GM21786 (cell line): Measurements from ENCODE around the gene RSRP1.
A peak's percentile ranks its signal among the peaks of the same experiment; 100 is the strongest.
"Not testable (repeated sequence)": the region's sequence is repeated elsewhere in the genome, so short reads cannot be mapped to it uniquely, and the experiment has no call there.

Source experiments
- ATAC-seq: cut with Tn5 transposase; IDR thresholded peaks from one replicate; pipeline ENCODE4 v1.9.1; 2021; ENCODE audit not compliant: unreplicated experiment

RSRP1 gene

DNA sequence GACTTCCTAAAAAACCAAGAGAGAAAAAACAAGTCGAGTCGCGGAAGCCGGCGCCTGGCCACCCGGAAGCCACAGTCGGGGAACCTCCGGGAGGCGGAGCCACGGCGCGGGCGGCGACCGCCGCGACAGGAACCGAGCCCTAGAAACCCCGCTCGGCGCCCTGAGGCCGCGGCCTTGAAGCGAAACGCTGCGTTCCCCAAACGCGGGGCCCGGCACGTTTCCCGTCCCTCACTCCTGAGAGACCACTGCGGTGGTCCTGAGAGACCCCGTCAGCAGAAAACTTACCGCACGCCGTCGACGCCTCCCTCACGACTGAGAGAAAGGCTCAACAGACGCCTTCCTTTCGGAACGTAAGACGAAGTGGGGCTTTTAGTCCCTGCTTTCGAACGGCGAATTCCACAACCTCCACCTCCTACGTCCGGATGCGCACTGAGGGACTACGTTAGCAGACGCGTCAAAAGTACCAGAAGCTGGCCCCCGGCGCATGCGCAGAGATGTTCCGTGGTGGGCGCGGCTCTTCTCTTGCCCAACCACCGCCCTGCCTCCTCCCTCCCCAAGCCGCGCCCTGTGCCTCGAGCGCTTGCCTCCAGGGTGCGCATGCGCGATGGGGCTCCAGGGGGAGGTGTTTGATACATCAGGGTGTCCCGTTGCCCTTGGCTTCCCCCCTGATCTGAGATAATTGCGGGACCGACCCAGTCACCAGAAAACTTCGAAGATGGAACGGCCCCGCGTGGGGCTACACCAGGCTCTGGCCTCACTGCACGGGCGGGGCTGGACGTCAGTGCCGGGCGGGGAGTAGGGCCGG is at the start of gene RSRP1:
TSS of gene RSRP1 (minus strand) at position 431 of the 805 bp plus-strand sequence. CDS start 491 bp downstream, outside the sequence.
- peak; percentile 78 for ATAC-seq

GRCh38 chr1:25296501-25296900 is 49.2 kb upstream of the RSRP1 start:
- not testable (repeated sequence) for ATAC-seq

DNA sequence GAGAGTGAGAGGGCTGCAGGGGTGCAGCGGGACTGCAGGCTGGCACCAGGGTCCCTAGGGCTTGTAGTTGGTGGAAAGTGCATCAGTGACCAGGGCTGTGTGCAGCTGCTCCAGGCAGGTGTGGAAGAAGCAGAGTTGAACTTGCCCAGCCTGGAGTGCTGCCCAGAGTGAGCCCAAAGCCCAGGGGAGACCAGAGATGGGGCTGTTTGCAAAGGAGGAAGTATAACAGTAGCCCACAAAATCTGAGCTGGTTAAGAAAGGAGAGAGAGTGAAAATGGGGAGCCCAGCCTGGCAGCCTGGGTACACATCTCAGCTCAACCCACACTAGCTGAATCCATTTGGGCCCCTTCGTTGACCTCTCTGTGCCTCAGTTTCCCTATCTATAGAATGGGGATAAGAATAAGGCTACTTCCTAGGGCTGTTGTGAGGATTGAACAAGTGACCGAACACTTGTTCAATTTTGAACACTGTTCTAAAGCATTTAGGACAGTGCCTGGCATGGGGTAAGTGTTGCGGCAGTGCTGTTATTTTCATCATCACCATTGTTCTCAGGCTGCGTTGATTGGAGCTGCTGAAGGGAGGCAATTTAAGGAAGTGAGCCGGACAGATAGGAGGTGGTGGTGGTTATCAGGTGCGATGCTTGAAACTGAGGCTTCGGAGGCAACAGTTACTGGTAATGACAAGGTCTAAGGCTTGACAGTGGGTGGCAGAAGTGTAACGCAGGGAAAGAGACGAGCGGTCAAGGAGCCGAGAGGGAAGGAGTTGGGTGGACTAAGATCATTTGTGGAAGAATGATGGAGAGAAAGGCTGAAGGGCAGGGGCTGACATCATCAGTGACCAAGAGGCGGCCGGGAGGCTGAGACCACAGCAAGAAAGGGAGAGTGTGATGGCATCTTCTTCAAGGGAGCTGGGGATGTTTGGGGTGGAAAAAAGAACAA is 47.9 kb upstream of the RSRP1 start:
- ATAC-seq: not testable (repeated sequence)

DNA sequence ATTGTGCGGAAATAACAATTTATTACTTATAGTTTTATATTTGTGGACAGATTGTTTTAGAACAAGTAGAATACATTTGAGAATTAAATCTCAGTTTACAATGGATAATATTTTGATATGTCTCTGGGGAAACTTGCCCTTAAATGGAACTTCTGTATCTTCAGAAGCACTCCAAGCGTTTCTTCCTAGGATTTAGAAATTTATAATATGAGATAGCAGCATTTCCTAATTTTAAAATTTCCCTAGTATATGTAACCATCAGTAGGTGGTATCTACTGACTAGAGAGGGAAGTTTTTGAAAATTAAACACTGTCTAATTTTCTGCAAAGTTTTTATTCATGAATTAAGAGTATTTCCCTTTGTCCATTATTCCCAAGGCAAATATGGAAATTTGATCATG is 46.2 kb upstream of the RSRP1 start:
- not testable (repeated sequence) for ATAC-seq

DNA sequence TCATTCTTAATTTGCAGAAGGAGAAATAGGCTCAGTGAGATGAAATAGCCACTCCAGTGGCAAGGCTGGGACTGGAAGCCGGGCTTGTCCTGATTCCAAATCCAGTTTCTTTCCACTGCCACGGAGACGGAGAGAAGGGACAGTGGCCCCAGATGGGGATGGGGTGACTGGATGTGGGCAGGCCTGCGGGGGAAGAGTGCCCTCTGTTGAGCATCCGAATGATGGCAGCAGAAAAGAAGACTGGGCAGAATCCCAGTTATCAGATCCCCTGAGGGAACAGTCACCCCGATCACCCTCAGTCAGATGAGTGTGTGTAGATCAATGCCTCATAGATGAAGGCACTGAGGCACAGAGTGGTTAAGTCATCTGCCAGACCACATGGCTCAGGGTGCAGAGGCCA is 42.8 kb upstream of the RSRP1 start:
- ATAC-seq: not testable (repeated sequence)

- ATAC-seq: not testable (repeated sequence)
These were observed 41.4 kb upstream of the RSRP1 start for GRCh38 chr1:25288573-25289101.

- ATAC-seq: not testable (repeated sequence)
These were observed 39.9 kb upstream of the RSRP1 start for GRCh38 chr1:25287164-25287563.

- ATAC-seq: not testable (repeated sequence)
These were observed 38.6 kb upstream of the RSRP1 start for GRCh38 chr1:25285862-25286261.

- not testable (repeated sequence) for ATAC-seq
These were observed 32.4 kb upstream of the RSRP1 start for GRCh38 chr1:25279693-25280111.

DNA sequence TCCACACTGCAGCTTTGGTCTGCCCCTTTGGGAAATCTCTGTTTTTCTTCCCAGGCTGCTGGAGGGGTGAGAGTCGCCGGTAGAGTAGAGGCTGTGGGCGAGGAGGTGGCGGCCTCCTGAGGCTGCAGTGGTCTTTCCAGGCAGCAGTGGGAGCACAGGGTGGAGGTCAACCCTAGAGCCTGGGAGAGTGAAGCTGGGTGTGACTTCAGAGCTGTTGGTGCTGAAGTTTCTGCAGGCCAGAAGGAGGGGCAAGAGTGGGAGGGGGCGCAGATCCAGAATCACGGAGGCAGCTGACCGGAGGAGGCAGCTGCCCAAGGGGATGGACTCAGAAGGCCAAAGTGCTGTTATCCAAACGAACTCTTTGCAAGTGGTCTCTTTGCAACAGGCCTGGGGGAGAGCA is 31.5 kb upstream of the RSRP1 start:
- ATAC-seq: not testable (repeated sequence)

GRCh38 chr1:25278358-25278757 is 31.1 kb upstream of the RSRP1 start:
- ATAC-seq: not testable (repeated sequence)

DNA sequence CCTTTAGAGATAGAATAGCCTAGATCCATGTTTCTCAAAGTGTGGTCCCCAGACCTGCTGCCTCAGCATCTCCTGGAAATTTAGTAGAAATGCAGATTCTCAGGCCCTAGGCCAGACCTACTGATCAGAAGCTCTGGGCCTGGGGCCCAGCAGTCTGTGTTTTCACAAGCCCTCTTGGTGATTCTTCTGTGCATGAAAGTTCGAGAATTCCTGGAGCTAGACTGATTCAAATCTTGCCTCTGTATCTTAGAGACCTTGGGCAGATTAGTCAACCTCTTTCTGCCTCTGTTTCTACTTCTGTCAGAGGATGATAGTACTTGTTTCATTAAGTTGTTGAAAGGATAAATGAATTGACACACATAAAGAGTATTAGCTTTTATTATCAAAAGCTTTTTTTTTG is 30.0 kb upstream of the RSRP1 start:
- ATAC-seq: not testable (repeated sequence)

DNA sequence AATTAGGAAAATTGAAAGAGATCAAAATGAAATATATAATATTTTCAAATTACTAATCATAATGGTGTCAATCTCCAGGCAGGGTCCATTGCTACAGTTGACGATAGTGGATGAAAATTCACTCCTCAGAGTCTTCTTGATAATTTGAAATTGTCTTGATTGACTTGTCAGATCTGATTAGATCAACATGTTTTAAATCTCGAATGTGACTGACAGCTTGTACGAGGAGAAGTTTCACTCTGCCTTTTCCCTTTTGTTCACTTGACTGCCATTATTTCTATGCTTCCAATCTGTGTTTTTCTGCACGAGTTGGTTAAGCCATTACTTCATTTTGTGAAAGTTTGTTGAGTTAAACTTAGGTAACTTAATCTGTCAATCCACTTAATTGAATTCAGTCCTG is 28.4 kb upstream of the RSRP1 start:
- not testable (repeated sequence) for ATAC-seq

DNA sequence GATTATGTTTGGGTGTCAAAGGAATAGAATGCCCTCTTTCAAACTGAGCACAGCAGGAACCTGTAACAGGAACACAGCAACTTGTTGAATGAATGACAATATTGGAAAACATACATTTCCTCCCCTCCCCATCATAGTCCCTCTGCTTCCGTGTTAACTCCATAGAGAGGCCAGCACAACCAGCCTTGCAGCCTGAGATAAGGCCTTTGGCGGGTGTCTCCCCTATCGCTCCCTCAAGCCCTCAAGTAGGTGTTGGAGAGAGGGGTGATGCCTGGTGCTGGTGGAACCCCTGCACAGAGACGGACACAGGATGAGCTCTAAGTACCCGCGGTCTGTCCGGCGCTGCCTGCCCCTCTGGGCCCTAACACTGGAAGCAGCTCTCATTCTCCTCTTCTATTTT is 25.0 kb upstream of the RSRP1 start, which contains the start of gene RHD:
TSS of gene RHD (plus strand) at position 272 of the 400 bp plus-strand sequence. CDS start at position 311, 39 bp downstream.
- ATAC-seq: not testable (repeated sequence)

DNA sequence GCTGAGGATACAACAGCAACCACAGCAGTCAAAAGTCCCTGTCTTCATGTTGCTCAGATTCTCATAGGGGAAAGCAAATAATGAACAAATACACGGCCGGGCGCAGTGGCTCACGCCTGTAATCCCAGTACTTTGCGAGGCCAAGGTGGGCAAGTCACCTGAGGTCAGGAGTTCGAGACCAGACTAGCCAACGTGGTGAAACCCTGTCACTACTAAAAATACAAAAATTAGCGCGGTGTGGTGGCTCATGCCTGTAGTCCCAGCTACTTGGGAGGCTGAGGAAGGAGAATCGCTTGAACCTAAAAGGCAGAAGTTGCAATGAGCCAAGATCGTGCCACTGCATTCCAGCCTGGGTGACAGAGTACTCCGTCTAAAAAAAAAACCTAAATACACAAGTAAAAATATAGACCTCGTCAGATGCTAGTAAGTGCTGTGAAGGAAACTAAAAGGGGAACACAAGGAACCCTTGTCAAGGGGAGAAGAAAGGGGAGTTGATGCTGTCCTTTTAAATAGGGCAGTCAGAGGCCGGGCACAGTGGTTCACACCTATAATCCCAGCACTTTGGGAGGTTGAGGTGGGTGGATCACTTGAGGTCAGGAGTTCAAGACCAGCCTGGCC is 21.0 kb upstream of the RSRP1 start:
- ATAC-seq: not testable (repeated sequence)

- ATAC-seq: peak; percentile 74
These were observed 20.3 kb upstream of the RSRP1 start for GRCh38 chr1:25267288-25268142.

DNA sequence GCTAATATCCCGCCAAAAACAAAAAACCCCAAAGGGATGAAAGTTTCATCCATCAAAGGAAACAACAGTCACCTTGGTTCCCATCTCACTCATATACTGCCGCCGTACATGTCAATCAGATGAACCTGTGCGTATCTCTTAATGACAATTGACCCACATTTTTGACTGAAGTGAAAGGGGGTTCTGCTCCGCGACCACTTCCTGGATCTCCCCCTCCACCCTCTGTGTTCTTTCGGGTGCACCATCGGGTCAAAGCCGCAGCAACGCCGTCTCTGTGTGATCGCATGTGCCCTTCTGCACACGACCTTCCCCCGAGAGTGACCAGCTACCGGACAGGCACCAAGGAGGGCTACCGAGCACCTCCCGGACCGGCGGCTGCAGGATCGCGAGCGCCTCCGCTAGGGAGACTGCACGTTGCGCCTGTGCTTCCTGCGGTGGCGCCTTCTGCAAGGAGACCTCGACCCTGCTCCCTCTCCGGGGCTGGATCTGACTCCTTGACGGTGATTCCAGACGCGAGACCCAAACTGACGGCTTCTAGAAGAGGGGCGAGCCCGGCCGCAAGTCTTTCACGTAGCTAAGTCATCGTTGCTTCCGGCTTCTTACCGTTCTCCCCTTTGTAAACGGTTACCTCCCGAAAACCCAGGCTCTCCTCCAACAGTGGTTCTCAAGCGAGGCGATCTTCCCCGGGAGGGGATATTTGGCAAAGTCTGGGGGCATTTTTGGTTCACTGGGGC is 19.5 kb upstream of the RSRP1 start:
- not testable (repeated sequence) for ATAC-seq

DNA sequence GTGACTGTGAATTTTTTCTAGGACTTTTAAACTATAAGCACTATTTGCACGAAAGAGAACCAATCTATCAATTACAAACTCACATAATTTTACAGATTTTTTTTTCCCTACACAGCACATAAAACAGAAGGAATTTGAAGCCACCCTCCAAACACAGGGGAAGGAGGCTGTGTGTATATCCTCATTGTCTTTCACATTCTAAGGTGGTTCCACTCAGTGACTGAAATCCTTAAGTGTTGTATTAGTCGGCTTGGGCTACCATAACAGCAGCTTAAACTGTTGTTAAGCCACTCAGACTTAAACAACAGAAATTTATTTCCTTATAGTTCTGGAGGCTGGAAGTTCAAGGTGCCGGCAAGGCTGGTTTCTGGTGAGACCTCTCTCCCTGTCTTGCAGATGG is 13.1 kb upstream of the RSRP1 start:
- not testable (repeated sequence) for ATAC-seq

DNA sequence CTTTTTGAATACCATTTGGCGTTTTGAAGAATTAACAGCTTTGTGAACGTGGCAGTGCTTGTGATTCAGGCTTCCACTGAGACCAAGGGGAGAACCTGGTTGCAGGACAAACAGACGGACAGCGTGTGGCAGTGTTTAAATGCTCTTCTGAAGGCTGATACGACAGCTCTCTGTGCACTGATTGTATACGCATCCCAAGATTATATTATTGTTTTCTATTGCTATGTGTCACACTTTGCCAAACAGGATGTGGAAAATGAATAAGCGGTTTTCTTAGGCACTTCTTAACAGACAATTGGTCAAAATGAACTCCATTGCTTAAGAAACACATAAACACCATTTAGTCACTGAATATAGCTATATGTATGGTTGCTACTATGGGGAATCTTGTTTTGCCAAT is 12.6 kb upstream of the RSRP1 start:
- ATAC-seq: not testable (repeated sequence)
